ENCODE results near the gene PCDH15.

Gene PCDH15

GRCh38 chr10:53843736-53844362, 957.2 kb downstream of the PCDH15 start:
- DNase-seq (ENCODE audit: low read depth), result no peak

- DNase-seq (ENCODE audit: low read depth), result no peak
Measured at GRCh38 chr10:53841483-53842145, 959.4 kb downstream of the PCDH15 start.

GRCh38 chr10:53840653-53841052, 960.4 kb downstream of the PCDH15 start:
- DNase-seq (ENCODE audit: low read depth), result no peak

- DNase-seq (ENCODE audit: low read depth), result no peak
Measured at GRCh38 chr10:53839440-53840039, 961.5 kb downstream of the PCDH15 start.

GRCh38 chr10:53836638-53837037, 964.4 kb downstream of the PCDH15 start:
- DNase-seq (ENCODE audit: low read depth), result no peak

GRCh38 chr10:53833908-53834307, 967.1 kb downstream of the PCDH15 start:
- DNase-seq (ENCODE audit: low read depth), result no peak

- no peak for DNase-seq (ENCODE audit: low read depth)
Measured at GRCh38 chr10:53827261-53827660, 973.8 kb downstream of the PCDH15 start.

- no peak for DNase-seq (ENCODE audit: low read depth)
Measured at GRCh38 chr10:53808677-53809372, 992.2 kb downstream of the PCDH15 start.

GRCh38 chr10:53786236-53786900, 1014.7 kb downstream of the PCDH15 start:
- DNase-seq (ENCODE audit: low read depth), result no peak

GRCh38 chr10:53771701-53772100, 1029.3 kb downstream of the PCDH15 start:
- DNase-seq (ENCODE audit: low read depth), result no peak

- no peak for DNase-seq (ENCODE audit: low read depth)
Measured at GRCh38 chr10:53770903-53771302, 1030.1 kb downstream of the PCDH15 start.

- no peak for DNase-seq (ENCODE audit: low read depth)
Measured at GRCh38 chr10:53765311-53765710, 1035.7 kb downstream of the PCDH15 start.

- no peak for DNase-seq (ENCODE audit: low read depth)
Measured at GRCh38 chr10:53754596-53755250, 1046.3 kb downstream of the PCDH15 start.

Measured in activated T-cell treated with anti-CD3 and anti-CD28 coated beads for 1 hour (primary cell).